Right lobe of liver (tissue), 4 donors: ENCODE data around the gene FAM72C.
"Not testable (repeated sequence)": the region's sequence is repeated elsewhere in the genome, so short reads cannot be mapped to it uniquely, and the experiment has no call there.

Experiments
- CTCF ChIP-seq, 4 donors: fragments of 200-600 bp in 3 of 4; fragments of 450-650 bp in 1 of 4; IDR thresholded peaks; one replicate each; pipeline versions ENCODE4 v1.5.1 to v1.8.0; 2016 to 2022; ENCODE audit warnings: antibody characterized with exemption in 4 of 4, mild to moderate bottlenecking in 2 of 4
- POLR2A ChIP-seq: fragments of 450-650 bp; IDR thresholded peaks from one replicate; pipeline ENCODE4 v1.6.1; 2017; ENCODE audit warnings: antibody characterized with exemption, mild to moderate bottlenecking
- donor health status: DM: no; HTN: no; CAD: no.
- donor health status: DM: no; HTN: no; CAD: no.
- donor health status: DM: no; HTN: yes; CAD: no.

GRCh38 chr1:143913705-143914104, 58.1 kb downstream of the FAM72C start:
- TF ChIP-seq CTCF (IDR thresholded peaks at IDR 0.05); POLR2A: not testable (repeated sequence)
